ENCODE measurements around the gene OR2C3. TPM values are rescaled to one million over a fixed set of nuclear protein-coding genes. Genes with fewer than 3 reads are reported as not detected.

OR2C3 gene
- total RNA-seq, 2 donors from 2014 or later = not detected

GRCh38 chr1:247561711-247562110, 25.5 kb upstream of the OR2C3 start:
- H3K36me3 Mint-ChIP-seq (ENCODE audit: low read depth) = no peaks in the 10 kb centered on the region
- DNase-seq = no peak
- TF ChIP-seq, protein P1, sequence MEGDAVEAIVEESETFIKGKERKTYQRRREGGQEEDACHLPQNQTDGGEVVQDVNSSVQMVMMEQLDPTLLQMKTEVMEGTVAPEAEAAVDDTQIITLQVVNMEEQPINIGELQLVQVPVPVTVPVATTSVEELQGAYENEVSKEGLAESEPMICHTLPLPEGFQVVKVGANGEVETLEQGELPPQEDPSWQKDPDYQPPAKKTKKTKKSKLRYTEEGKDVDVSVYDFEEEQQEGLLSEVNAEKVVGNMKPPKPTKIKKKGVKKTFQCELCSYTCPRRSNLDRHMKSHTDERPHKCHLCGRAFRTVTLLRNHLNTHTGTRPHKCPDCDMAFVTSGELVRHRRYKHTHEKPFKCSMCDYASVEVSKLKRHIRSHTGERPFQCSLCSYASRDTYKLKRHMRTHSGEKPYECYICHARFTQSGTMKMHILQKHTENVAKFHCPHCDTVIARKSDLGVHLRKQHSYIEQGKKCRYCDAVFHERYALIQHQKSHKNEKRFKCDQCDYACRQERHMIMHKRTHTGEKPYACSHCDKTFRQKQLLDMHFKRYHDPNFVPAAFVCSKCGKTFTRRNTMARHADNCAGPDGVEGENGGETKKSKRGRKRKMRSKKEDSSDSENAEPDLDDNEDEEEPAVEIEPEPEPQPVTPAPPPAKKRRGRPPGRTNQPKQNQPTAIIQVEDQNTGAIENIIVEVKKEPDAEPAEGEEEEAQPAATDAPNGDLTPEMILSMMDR (conservative IDR thresholded peaks at IDR 0.05) = no peak
- Histone ChIP-seq H3K9me3 (ENCODE audit: control insufficient read depth, low read length) (no peaks in the 10 kb centered on the region), H3K27ac (ENCODE audit: low read depth, low read length) (no peak overlapping the region), H3K27me3 (ENCODE audit: control insufficient read depth, insufficient read depth, low read length, poor library complexity, severe bottlenecking) (no peaks in the 10 kb centered on the region), H3K4me3 (ENCODE audit: low read length) (no peak overlapping the region), H3K36me3 (ENCODE audit: control insufficient read depth, insufficient read depth, low read length) (no peaks in the 10 kb centered on the region), H3K9ac (ENCODE audit: extremely low read depth, low read length, poor library complexity, severe bottlenecking) (no peak overlapping the region), H3K4me1 (ENCODE audit: control insufficient read depth, insufficient read depth, low read length) (no peaks in the 10 kb centered on the region)
- H3K9me3 Mint-ChIP-seq = no peaks in the 10 kb centered on the region
- H3K27ac Mint-ChIP-seq = no peak overlapping the region
- no peaks in the 10 kb centered on the region for H3K4me1 Mint-ChIP-seq
- 78% methylated on average over 10 of the region's 10 CpGs for WGBS, 2 experiments (ENCODE audit: insufficient coverage in 1 of 2, insufficient read length in 1 of 2)
- H3K4me3 Mint-ChIP-seq = no peak overlapping the region
- H3K27me3 Mint-ChIP-seq (ENCODE audit: insufficient read depth) = no peaks in the 10 kb centered on the region

DNA sequence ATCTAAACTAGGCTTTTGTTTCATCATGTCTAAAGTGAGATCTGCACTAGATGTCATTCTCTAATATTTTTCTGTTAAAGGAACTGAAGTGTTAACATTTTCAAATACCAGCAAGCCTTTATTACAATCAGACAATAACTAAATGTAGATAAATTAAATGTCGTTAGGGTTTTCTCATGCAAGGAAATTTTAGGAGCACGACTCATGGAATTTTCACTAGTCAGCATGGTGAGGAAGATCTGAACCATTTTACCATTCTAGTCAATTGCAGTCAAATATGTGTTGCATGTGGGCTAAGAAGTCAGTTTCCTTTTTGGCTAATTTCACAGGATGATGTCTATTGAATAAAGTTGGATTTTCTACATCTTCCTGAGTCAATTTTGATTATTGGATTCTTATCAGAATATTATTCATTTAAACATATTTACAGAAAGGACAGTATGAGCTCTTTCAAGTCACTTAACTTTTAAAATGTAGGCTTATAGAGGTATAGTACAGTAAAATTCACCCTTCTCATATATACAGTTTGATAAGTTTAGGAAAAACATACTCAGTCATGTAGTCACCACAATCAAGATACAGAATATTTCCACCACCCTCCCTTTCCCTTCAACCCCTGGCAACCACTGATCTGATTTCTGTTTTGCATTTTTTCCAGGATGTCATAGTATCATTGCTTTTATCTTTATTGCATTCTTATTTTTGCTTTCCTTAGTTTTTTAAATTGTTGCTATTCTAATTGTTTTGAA, 21.9 kb upstream of the OR2C3 start:
- Mint-ChIP-seq H3K27ac (no peak overlapping the region), H3K27me3 (ENCODE audit: insufficient read depth) (no peaks in the 10 kb centered on the region), H3K4me3 (no peak overlapping the region), H3K36me3 (ENCODE audit: low read depth) (no peaks in the 10 kb centered on the region), H3K4me1 (no peaks in the 10 kb centered on the region), H3K9me3 (no peaks in the 10 kb centered on the region)
- Histone ChIP-seq H3K9ac (ENCODE audit: extremely low read depth, low read length, poor library complexity, severe bottlenecking) (no peak overlapping the region), H3K27me3 (ENCODE audit: control insufficient read depth, insufficient read depth, low read length, poor library complexity, severe bottlenecking) (no peaks in the 10 kb centered on the region), H3K4me1 (ENCODE audit: control insufficient read depth, insufficient read depth, low read length) (no peaks in the 10 kb centered on the region), H3K4me3 (ENCODE audit: low read length) (no peak overlapping the region), H3K27ac (ENCODE audit: low read depth, low read length) (no peak overlapping the region), H3K36me3 (ENCODE audit: control insufficient read depth, insufficient read depth, low read length) (no peaks in the 10 kb centered on the region), H3K9me3 (ENCODE audit: control insufficient read depth, low read length) (no peaks in the 10 kb centered on the region)
- TF ChIP-seq, protein P1 (conservative IDR thresholded peaks at IDR 0.05) = no peak
- WGBS, 2 experiments (ENCODE audit: insufficient coverage in 1 of 2, insufficient read length in 1 of 2) = 86 to 93% methylated on average over 1 to 2 of the region's 2 CpGs
- DNase-seq = no peak

DNA sequence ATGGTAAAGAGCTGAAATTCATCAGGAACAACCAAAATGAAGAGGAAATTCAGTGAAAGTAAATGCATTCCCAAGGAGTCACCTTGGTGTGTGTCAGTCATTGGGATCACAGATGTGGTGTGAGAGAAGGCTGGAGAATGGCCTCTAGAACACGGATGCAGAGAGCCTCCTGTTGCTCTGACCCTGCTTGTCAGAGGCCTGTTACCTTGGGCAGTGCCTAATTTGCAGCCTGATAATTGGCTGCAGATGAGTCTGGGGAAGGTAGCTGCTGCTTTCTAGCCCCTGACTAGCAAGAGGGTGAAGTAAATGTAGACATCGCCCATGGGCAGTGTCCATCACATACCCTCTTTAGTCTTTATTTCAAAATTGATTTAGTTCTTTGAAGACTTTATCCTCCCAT, 16.0 kb upstream of the OR2C3 start:
- H3K27ac ChIP-seq (ENCODE audit: low read depth, low read length) = no peak overlapping the region
- H3K9me3 ChIP-seq (ENCODE audit: control insufficient read depth, low read length) = no peaks in the 10 kb centered on the region
- H3K27ac Mint-ChIP-seq = no peak overlapping the region
- no peaks in the 10 kb centered on the region for H3K4me1 ChIP-seq (ENCODE audit: control insufficient read depth, insufficient read depth, low read length)
- H3K27me3 ChIP-seq (ENCODE audit: control insufficient read depth, insufficient read depth, low read length, poor library complexity, severe bottlenecking) = no peaks in the 10 kb centered on the region
- H3K36me3 ChIP-seq (ENCODE audit: control insufficient read depth, insufficient read depth, low read length) = no peaks in the 10 kb centered on the region
- H3K9ac ChIP-seq (ENCODE audit: extremely low read depth, low read length, poor library complexity, severe bottlenecking) = no peak overlapping the region
- 38 to 48% methylated on average over 1 of the region's 2 CpGs for WGBS, 2 experiments (ENCODE audit: insufficient coverage in 1 of 2, insufficient read length in 1 of 2)
- DNase-seq = no peak
- no peaks in the 10 kb centered on the region for H3K36me3 Mint-ChIP-seq (ENCODE audit: low read depth)
- H3K4me3 ChIP-seq (ENCODE audit: low read length) = no peak overlapping the region
- TF ChIP-seq, protein P1 (conservative IDR thresholded peaks at IDR 0.05) = no peak
- H3K27me3 Mint-ChIP-seq (ENCODE audit: insufficient read depth) = no peaks in the 10 kb centered on the region
- H3K9me3 Mint-ChIP-seq = no peaks in the 10 kb centered on the region
- no peak overlapping the region for H3K4me3 Mint-ChIP-seq
- H3K4me1 Mint-ChIP-seq = peaks cover 3% of the 10 kb centered on the region
